H9 (cell line): ENCODE results near the gene PLAA. TPM values are rescaled to one million over a fixed set of nuclear protein-coding genes. Genes with fewer than 3 reads are reported as not detected.

Experiments used
- DNase-seq: peaks from one replicate; pipeline ENCODE4 v3.0.0-alpha.2; 2017
- H2AFZ ChIP-seq: one replicate; pipeline ENCODE4 v1.6.1; 2013; ENCODE audit warnings: mild to moderate bottlenecking, low read length, control low read depth, moderate library complexity
- H2AK5ac ChIP-seq: 2 replicates; pipeline ENCODE4 v1.6.1; 2013; ENCODE audit warnings: low read length, control low read depth, mixed read lengths; ENCODE audit not compliant: insufficient read length
- H2BK120ac ChIP-seq: one replicate; pipeline ENCODE4 v1.6.1; 2013; ENCODE audit warnings: low read depth, mild to moderate bottlenecking, low read length, control low read depth, inconsistent platforms; ENCODE audit not compliant: poor library complexity, severe bottlenecking
- H2BK12ac ChIP-seq: 2 replicates; pipeline ENCODE4 v1.6.1; 2013; ENCODE audit warnings: low read length, control low read depth, mixed read lengths, low read depth; ENCODE audit not compliant: insufficient read length
- H2BK15ac ChIP-seq: 2 replicates; pipeline ENCODE4 v1.6.1; 2013; ENCODE audit warnings: low read depth, low read length, control low read depth
- H2BK20ac ChIP-seq: one replicate; pipeline ENCODE4 v1.6.1; 2013; ENCODE audit warnings: low read depth, mild to moderate bottlenecking, low read length, control low read depth, inconsistent platforms; ENCODE audit not compliant: poor library complexity, severe bottlenecking
- H2BK5ac ChIP-seq: 2 replicates; pipeline ENCODE4 v1.6.1; 2013; ENCODE audit warnings: low read length, control low read depth, mixed read lengths; ENCODE audit not compliant: insufficient read length
- H3K14ac ChIP-seq: 2 replicates; pipeline ENCODE4 v1.6.1; 2013; ENCODE audit warnings: low read length, control low read depth; ENCODE audit not compliant: insufficient read depth
- H3K18ac ChIP-seq: 2 replicates; pipeline ENCODE4 v1.6.1; 2013; ENCODE audit warnings: low read depth, mild to moderate bottlenecking, mixed read lengths, low read length, control low read depth; ENCODE audit not compliant: insufficient read length
- H3K23ac ChIP-seq: 2 replicates; pipeline ENCODE4 v1.6.1; 2013; ENCODE audit warnings: low read length, control low read depth, mixed read lengths, low read depth; ENCODE audit not compliant: insufficient read length
- H3K23me2 ChIP-seq: 2 replicates; pipeline ENCODE4 v1.6.1; 2013; ENCODE audit warnings: low read depth, mild to moderate bottlenecking, mixed read lengths, low read length, control low read depth; ENCODE audit not compliant: insufficient read length, poor library complexity, severe bottlenecking
- H3K27ac ChIP-seq: 2 replicates; pipeline ENCODE4 v1.5.1; 2013; ENCODE audit warnings: low read length, control low read depth, mixed read lengths, low read depth; ENCODE audit not compliant: insufficient read length
- H3K27me3 ChIP-seq: 2 replicates; pipeline ENCODE4 v1.6.1; 2013; ENCODE audit warnings: low read length, control low read depth, inconsistent platforms; ENCODE audit not compliant: insufficient read depth
- H3K4ac ChIP-seq: 2 replicates; pipeline ENCODE4 v1.6.1; 2013; ENCODE audit warnings: low read depth, mild to moderate bottlenecking, control low read depth, inconsistent platforms, low read length, moderate library complexity
- H3K4me1 ChIP-seq: 2 replicates; pipeline ENCODE4 v1.6.1; 2013; ENCODE audit warnings: low read length, control low read depth, inconsistent platforms; ENCODE audit not compliant: insufficient read depth
- H3K4me2 ChIP-seq: 2 replicates; pipeline ENCODE4 v1.6.1; 2013; ENCODE audit warnings: low read length, control low read depth, mixed read lengths; ENCODE audit not compliant: insufficient read length, insufficient read depth
- H3K56ac ChIP-seq: 2 replicates; pipeline ENCODE4 v1.6.1; 2013; ENCODE audit warnings: low read depth, mild to moderate bottlenecking, mixed read lengths, low read length, control low read depth; ENCODE audit not compliant: insufficient read length
- H3K79me1 ChIP-seq: 2 replicates; pipeline ENCODE4 v1.6.1; 2013; ENCODE audit warnings: low read depth, mild to moderate bottlenecking, moderate library complexity, low read length, control low read depth, inconsistent platforms; ENCODE audit not compliant: insufficient read depth, poor library complexity, severe bottlenecking
- H3K79me2 ChIP-seq: 2 replicates; pipeline ENCODE4 v1.6.1; 2013; ENCODE audit warnings: low read length, control low read depth, inconsistent platforms; ENCODE audit not compliant: insufficient read depth
- H3K9ac ChIP-seq: 2 replicates; pipeline ENCODE4 v1.6.1; 2013; ENCODE audit warnings: low read length, control low read depth, mixed read lengths; ENCODE audit not compliant: insufficient read length; ENCODE audit errors: extremely low read depth
- H3K9me3 ChIP-seq: one replicate; pipeline ENCODE4 v1.6.1; 2013; ENCODE audit warnings: low read depth, low read length, inconsistent platforms; ENCODE audit not compliant: control insufficient read depth
- H3T11ph ChIP-seq: one replicate; pipeline ENCODE4 v1.6.1; 2013; ENCODE audit warnings: mild to moderate bottlenecking, low read length, control low read depth, inconsistent platforms
- H4K20me1 ChIP-seq: one replicate; pipeline ENCODE4 v1.6.1; 2013; ENCODE audit not compliant: control insufficient read depth, insufficient read length, insufficient read depth
- H4K5ac ChIP-seq: 2 replicates; pipeline ENCODE4 v1.6.1; 2013; ENCODE audit warnings: low read depth, mild to moderate bottlenecking, mixed read lengths, low read length, control low read depth; ENCODE audit not compliant: insufficient read length
- H4K8ac ChIP-seq: replicated peaks from 2 replicates; pipeline ENCODE4 v1.6.1; 2013; ENCODE audit warnings: low read length, control low read depth, mixed read lengths, low read depth; ENCODE audit not compliant: insufficient read length
- H4K91ac ChIP-seq: 2 replicates; pipeline ENCODE4 v1.6.1; 2013; ENCODE audit warnings: low read depth, mild to moderate bottlenecking, moderate library complexity, mixed read lengths, low read length, control low read depth; ENCODE audit not compliant: insufficient read length
- H3K27ac Mint-ChIP-seq, 3 experiments: 2 replicates in 2 of 3; 3 replicates in 1 of 3; pipeline ENCODE4 v1.8.0; 2020 to 2021; ENCODE audit warnings: mixed read lengths in 3 of 3, mild to moderate bottlenecking in 1 of 3, moderate library complexity in 1 of 3
- H3K27me3 Mint-ChIP-seq: 2 replicates; pipeline ENCODE4 v1.8.0; 2021; ENCODE audit warnings: low read depth, mild to moderate bottlenecking, moderate library complexity, mixed read lengths
- H3K36me3 Mint-ChIP-seq, 3 experiments: 2 replicates in 2 of 3; 3 replicates in 1 of 3; pipeline ENCODE4 v1.8.0; 2020 to 2021; ENCODE audit warnings: low read depth in 3 of 3, mixed read lengths in 3 of 3; ENCODE audit not compliant: insufficient read depth in 1 of 3
- H3K4me1 Mint-ChIP-seq, 2 experiments: 2 replicates each; pipeline ENCODE4 v1.8.0; 2020; ENCODE audit warnings: mixed read lengths in 2 of 2
- H3K4me3 Mint-ChIP-seq, 2 experiments: 2 replicates in 1 of 2; 3 replicates in 1 of 2; pipeline ENCODE4 v1.8.0; 2020 to 2021; ENCODE audit warnings: mild to moderate bottlenecking in 2 of 2, mixed read lengths in 2 of 2, moderate library complexity in 1 of 2
- H3K9me3 Mint-ChIP-seq, 2 experiments: 2 replicates in 1 of 2; 3 replicates in 1 of 2; pipeline ENCODE4 v1.8.0; 2020; ENCODE audit warnings: mild to moderate bottlenecking in 2 of 2, mixed read lengths in 2 of 2, moderate library complexity in 1 of 2
- CTCF ChIP-seq: fragments of 200-600 bp; sonication (generic); conservative IDR thresholded peaks from 3 replicates; pipeline ENCODE4 v1.8.0; 2021; ENCODE audit warnings: antibody characterized with exemption, mild to moderate bottlenecking
- WGBS: extraction: QIAGEN DNeasy Blood & Tissue Kit; methylation state at CpG from one replicate; pipeline ENCODE4 v1.1.7; 2013; ENCODE audit warnings: missing lambda C conversion rate, low lambda C conversion rate, mixed read lengths; ENCODE audit not compliant: insufficient read length; ENCODE audit errors: extremely low coverage; 5-methylcytosine and 5-hydroxymethylcytosine counted together
- total RNA-seq: library from RNA; stranded (reverse); gene quantifications from 2 replicates; pipeline ENCODE4 v1.2.1, GENCODE V29; 2021

Gene PLAA
- total RNA-seq, 1 experiment from 2014 or later, result 65.0 TPM

- no CpG with 5 or more reads among the region's 1 CpG for WGBS
- Histone ChIP-seq H2BK120ac (no peak overlapping the region), H3K14ac (no peak overlapping the region), H3K18ac (no peak overlapping the region), H3K4me1 (no peaks in the 10 kb centered on the region), H4K20me1 (no peaks in the 10 kb centered on the region), H3K9ac (no peak overlapping the region), H3T11ph (no peak overlapping the region), H2AFZ (no peak overlapping the region), H3K79me2 (no peaks in the 10 kb centered on the region), H4K8ac (no peak overlapping the region), H2BK15ac (no peak overlapping the region), H3K23ac (no peak overlapping the region), H2BK12ac (no peak overlapping the region), H2AK5ac (no peak overlapping the region), H4K5ac (no peak overlapping the region), H2BK5ac (no peak overlapping the region), H3K56ac (no peak overlapping the region), H3K27ac (no peak overlapping the region), H2BK20ac (no peak overlapping the region), H3K79me1 (no peaks in the 10 kb centered on the region), H3K23me2 (no peaks in the 10 kb centered on the region), H3K27me3 (no peaks in the 10 kb centered on the region), H4K91ac (no peak overlapping the region), H3K9me3 (no peaks in the 10 kb centered on the region), H3K4ac (no peak overlapping the region), H3K4me2 (no peak overlapping the region)
- H3K4me1 Mint-ChIP-seq, result no peaks in the 10 kb centered on the region
- no peak overlapping the region for H3K27ac Mint-ChIP-seq
- DNase-seq, result no peak
- H3K36me3 Mint-ChIP-seq, result peaks cover 22 to 49% (median 41%) of the 10 kb centered on the region in 3 experiments; a peak in 6 of 7 replicates
- no peaks in the 10 kb centered on the region for H3K27me3 Mint-ChIP-seq
- H3K4me3 Mint-ChIP-seq, result no peak overlapping the region
- H3K9me3 Mint-ChIP-seq, result no peaks in the 10 kb centered on the region
- no peak for TF ChIP-seq CTCF
These were observed 42.4 kb downstream of the PLAA start for GRCh38 chr9:26904671-26905070.
